Hematopoietic multipotent progenitor cell treated with erythropoietin and hydrocortisone succinate and interleukin-3 and kit ligand, for 4 days (in vitro differentiated cells): Measurements from ENCODE around the gene ACTMAP.

Experiments used
- DNase-seq: peaks from one replicate; pipeline ENCODE4 v3.0.0-alpha.2; 2015

Gene ACTMAP

DNA sequence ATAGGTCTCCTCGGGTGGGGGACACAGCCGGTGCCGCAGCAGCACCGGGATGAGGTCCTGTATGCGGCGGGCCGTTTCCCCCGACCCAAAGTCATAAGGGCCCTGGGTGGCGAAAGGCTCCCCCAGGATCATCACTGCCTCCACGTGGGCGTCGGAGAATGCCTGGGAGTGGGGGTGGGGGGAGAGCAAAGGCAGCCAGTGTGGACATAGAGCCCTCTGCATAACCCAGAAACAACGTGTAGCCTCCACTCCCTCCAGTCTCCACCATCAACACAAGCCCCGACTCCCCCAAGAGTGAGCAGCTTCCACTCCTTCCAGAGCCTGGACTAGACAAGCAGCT lies 58.1 kb downstream of the ACTMAP start:
- no peak for DNase-seq

DNA sequence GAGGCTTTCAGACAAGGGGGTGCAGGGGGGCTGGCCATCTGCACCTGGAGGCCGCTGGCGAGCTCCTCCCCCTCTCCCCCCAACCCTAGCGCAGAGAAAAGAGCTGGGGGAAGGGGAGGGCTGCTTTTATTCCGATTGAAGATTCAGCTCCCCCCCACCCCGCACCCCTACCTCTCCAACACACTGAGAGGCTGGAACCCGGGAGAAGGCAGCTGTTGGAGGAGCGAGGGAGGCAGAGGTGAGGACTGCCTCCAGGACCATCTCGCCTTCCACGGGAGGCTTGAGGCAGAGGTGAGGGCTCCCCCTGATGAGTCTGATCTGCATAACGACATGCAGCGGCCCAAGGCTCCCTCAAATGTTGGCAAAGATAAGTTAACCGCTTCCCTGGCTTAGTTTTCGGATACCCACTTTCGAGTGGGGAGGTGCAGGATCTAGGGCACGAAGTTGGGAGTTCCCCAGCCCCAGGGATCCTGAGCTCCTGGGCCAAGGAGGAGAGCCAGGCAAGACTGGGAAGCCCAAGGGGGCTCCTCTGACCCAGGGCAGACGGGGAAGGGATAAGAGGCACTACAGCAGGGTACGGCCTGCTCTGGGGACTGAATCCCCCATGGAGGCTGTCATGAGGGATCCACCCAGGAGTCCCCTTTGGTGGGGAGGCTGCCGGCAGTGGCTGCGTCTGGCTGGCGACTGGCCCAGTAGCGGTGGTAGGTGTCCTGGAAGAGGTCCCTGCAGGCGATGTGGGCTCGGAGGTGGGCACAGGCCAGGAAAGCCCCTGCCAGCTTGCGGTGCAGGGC lies 58.7 kb downstream of the ACTMAP start:
- peak; percentile 69 for DNase-seq
